ENCODE results near the gene RAB3GAP2.

DNA sequence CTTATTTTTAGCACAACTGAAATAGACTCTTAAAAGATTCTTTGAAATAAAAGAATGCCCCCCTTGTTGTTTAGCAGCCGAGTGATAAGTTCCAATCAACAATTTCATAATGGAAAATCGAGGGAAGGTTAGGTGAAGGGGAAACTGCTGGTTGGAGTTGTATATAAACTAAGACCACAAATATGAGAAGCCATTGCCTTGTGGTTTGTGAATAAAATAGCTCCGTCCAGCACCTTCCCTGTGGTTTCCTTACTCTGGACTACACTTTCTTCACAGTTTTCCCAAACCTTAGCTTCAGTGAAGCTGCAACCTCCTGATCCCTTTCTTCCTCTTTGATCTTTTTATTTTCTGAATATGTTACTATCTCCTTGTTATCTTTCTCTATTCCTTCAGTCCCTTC is 6.7 kb upstream of the RAB3GAP2 start:
- no peak for TF ChIP-seq MYC (IDR thresholded peaks at IDR 0.05; ENCODE audit: low read depth, low read length)
- TF ChIP-seq, protein P1, sequence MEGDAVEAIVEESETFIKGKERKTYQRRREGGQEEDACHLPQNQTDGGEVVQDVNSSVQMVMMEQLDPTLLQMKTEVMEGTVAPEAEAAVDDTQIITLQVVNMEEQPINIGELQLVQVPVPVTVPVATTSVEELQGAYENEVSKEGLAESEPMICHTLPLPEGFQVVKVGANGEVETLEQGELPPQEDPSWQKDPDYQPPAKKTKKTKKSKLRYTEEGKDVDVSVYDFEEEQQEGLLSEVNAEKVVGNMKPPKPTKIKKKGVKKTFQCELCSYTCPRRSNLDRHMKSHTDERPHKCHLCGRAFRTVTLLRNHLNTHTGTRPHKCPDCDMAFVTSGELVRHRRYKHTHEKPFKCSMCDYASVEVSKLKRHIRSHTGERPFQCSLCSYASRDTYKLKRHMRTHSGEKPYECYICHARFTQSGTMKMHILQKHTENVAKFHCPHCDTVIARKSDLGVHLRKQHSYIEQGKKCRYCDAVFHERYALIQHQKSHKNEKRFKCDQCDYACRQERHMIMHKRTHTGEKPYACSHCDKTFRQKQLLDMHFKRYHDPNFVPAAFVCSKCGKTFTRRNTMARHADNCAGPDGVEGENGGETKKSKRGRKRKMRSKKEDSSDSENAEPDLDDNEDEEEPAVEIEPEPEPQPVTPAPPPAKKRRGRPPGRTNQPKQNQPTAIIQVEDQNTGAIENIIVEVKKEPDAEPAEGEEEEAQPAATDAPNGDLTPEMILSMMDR (IDR thresholded peaks at IDR 0.05; ENCODE audit: low read depth, low read length): no peak
- no peak for TF ChIP-seq POLR2A (IDR thresholded peaks at IDR 0.05; ENCODE audit: extremely low read depth, insufficient read length)

All from NB4 (cell line).